ENCODE results near the gene WDR81.

WDR81 gene

GRCh38 chr17:1785930-1786329, 61.4 kb downstream of the WDR81 start:
- DNase-seq: no peak

GRCh38 chr17:1786708-1787107, 62.2 kb downstream of the WDR81 start:
- DNase-seq: no peak

DNA sequence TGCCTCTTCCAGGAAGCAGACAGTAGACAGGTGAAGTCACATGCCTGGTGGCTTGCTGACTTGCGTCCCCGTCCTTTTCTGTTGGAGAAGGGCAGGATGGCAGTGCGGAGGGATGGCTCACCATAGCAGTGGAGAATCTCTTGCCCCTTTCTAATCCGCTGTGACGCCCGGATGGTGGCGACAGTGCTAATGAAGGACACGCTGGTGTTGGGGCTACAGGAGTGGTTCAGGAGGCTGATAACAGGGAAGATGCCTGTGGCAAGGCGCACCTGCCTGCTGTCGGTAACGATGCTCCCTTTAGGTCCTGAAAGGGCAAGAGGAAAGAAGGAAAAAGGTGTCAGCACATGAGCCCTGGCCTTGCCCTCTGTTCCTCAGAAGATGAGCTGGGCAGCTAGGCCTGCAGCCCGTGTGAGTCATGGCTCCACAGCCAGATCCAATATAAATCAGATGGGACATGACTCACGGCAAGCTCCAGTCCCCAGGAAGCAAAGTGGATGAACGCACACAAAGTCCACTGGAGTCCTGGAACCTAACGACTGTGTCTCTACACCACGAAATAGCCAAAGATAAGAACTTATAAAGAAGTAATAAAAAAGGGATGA, 62.9 kb downstream of the WDR81 start:
- peak; percentile 80 for DNase-seq

All from kidney glomerular epithelial cell (primary cell).